HPDE6-E6E7 (cell line): ENCODE measurements around the gene ZBTB40.

Source experiments
- DNase-seq: peaks from one replicate; pipeline ENCODE4 v3.0.0; 2011; ENCODE audit warnings: missing footprints; ENCODE audit errors: extremely low spot score

Gene ZBTB40

DNA sequence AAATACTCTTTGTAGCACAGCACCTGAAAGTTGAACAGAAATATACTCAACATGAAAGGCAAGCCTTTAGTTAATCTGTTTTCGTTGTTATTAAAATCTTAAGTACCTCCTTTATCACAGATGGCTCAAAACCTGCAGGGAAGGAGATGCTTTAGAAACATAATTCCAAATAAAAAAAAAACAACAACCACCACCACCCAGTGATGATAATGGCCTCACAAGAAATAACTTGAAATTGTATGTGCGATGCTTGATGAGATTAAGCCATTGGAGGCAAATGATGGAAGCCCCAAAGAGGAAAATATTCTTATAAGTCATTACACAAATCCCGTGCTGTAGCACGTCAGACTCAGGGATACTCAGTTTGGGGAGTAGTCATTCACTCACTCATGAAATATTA is 24.9 kb upstream of the ZBTB40 start:
- no peak for DNase-seq

- DNase-seq, result no peak
These were observed 23.0 kb upstream of the ZBTB40 start for GRCh38 chr1:22428672-22429071.

DNA sequence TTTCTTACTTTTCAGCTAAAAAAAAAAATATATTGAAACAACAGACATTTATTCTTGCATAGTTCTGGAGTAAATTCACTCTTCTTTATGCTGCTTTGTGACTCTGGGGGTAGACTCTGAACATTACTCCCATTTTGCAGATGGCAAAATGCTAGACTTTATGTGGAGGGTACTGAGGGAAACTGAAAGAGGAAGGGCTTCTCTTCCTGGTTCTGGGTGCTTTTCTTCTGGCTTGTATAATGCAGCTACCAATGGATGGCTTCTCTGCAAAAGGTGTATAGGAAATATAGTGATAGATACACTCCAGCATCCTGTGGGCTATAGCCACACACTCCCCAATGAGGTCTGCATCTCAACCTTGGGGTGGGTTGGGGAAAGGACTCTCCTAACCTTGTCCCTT is 19.7 kb upstream of the ZBTB40 start:
- DNase-seq, result no peak

- no peak for DNase-seq
These were observed 16.9 kb upstream of the ZBTB40 start for GRCh38 chr1:22434717-22435116.

- DNase-seq, result no peak
These were observed 14.7 kb upstream of the ZBTB40 start for GRCh38 chr1:22436948-22437347.

DNA sequence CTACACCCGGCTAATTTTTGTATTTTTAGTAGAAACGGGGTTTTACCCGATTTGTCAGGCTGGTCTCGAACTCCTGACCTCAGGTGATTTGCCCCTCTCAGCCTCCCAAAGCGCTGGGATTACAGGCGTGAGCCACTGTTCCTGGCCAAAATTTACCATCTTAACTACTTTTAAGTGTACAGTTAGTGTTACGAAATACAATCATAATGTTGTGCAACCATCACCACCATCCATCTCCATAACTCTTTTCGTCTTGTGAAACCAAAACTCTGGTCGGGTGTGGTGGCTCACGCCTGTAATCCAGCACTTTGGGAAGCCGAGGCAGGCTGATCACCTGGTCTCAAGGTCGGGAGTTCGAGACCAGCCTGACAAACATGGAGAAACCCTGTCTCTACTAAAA is 14.1 kb upstream of the ZBTB40 start:
- DNase-seq, result no peak

DNA sequence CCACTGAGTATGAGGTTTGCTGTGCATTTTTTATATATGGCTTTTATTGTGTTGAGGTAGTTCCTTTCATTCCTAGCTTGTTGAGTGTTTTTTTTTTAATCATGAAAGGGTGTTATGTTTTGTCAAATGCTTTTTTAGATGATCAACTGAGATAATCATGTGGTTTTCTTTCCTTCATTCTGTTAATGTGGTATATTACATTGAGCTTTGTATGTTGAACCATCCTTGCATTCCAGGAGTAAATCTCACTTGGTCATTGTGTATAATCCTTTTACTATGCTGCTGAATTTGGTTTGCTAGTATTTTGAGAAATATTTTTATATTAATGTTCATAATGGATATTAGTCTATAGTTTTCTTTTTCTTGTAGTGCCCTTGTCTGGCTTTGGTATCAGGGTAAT is 11.1 kb upstream of the ZBTB40 start:
- DNase-seq, result no peak

GRCh38 chr1:22442212-22442894 is 9.3 kb upstream of the ZBTB40 start:
- DNase-seq, result no peak

- DNase-seq, result no peak
These were observed 8.3 kb upstream of the ZBTB40 start for GRCh38 chr1:22443332-22443731.

DNA sequence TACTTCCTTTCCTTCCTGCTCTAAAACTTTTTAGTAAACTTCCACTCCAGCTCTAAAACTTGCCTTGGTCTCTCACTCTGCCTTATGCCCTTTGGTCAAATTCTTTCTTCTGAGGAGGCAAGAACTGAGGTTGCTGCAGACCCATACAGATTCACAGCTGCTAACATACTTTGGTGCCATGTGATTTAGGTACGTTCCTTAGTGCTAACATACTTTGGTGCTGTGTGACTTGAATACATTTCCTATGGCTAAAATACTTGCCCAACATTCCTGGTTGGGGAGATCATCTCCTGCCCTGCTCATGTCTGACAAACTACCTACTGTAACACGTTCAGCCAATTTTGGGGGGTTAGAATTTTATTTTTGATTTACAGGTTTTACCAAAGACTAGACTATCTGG is 6.8 kb upstream of the ZBTB40 start:
- DNase-seq, result no peak

DNA sequence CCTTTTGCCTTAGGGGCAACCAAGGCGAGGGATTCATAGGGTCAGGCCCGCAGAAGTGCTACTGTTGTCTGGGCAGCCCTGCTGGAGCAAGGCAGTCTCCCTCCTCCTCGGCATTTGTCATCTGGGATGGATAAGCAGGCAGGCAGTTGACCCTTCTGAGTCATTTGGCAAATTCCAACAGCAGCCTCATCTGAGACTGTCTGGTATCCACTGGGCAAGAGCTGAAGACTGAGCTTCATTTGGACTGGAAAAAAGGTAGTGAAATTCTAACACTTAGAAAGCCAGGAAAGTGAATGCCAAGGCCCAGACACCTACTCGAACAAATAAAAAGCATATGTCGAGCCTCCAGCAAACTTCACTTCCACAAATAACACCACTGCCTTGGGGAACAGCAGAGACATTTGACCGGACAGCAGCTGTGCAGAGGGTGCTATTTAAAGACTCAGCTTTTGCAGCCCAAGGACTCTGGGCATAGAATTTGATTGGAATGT is 4.0 kb upstream of the ZBTB40 start:
- peak; percentile 17 for DNase-seq

DNA sequence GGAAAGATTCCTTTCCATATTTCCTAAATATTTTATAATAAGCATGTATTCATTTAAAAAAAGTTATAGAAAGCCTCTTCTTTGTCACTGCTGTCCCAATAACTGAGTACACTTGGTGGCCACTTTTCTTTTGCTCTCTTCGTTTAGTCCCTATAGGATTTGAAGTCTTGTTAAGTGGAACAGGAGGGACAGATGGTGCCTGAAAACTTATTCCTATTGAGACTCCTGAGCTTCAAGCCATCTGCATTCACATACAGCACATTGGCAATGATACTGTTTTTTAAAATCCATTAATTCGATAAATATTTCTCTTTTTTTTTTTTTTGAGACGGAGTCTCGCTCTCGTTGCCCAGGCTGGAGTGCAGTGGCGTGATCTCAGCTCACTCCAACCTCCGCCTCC is 2.0 kb upstream of the ZBTB40 start:
- no peak for DNase-seq

DNA sequence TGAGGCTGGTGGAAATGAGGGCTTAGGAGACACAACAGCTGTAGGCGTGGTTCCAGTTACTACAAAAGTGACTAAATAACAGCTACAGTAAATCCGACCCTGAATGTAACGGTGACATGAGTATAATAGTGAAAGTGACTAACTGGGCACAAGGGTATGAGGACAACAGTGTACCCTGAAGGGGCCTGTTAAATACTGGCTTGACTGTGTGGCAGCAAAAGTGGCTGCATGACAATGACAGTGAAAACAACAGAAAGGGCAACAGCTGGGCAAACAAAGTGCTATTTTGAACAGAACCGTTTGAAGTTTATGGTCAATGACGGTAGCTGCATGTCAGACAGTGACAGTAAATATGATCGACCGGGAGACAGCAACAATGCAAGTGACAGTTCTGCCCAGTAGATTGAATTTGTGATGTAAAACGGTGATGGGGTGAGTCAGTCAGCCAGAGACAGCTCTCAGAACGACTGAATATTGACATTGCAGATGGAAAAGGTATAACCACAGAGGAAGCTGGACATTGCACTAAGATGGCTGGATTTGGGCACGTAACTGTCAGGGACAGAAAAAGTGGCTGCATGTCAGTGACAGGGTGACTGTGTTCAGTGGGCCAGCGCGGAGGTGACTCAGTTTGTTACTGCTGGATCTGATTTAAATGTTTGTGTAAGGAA is 1.2 kb upstream of the ZBTB40 start:
- no peak for DNase-seq

DNA sequence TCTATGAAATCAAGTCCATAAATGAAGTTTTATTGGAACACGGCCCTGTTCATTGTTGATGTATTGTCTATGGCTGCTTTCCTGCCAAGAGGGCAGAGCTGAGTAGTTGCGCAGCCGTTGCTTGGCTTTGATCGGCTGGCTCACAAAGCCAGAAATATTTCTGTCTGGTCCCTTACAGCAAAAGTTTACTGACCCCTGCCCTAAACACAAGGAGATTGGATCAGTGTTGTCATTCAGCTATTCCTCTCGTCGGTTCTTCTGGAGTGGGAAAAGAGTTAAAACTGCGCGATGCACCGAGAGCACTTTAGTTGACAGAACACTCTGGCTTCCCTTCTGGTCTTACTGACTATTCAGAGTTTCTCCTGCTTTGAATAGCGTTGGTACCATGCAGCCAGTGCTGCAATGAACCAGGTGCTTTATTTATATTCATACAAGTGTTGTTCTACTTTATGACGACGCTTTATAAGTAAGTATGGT is 868 bp downstream of the ZBTB40 start:
- DNase-seq, result peak; percentile 13

DNA sequence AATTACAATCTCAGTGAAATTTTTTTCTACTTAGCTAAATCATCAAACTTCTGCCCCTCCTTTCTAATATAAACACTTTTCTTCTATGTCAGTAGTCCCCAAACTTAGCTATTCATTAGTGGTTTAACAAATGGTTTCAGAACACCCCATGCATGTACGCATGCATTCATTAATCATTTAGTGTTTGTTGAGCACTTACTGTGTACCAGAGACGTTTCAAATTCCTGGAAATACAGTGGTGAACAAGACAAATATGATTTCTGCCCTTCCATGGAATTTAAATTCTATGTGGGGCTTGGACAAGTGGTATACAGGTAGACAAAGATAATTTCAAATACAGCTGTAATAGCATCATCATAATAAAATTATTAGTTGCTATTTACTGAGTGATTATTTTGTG is 1.5 kb downstream of the ZBTB40 start:
- no peak for DNase-seq

DNA sequence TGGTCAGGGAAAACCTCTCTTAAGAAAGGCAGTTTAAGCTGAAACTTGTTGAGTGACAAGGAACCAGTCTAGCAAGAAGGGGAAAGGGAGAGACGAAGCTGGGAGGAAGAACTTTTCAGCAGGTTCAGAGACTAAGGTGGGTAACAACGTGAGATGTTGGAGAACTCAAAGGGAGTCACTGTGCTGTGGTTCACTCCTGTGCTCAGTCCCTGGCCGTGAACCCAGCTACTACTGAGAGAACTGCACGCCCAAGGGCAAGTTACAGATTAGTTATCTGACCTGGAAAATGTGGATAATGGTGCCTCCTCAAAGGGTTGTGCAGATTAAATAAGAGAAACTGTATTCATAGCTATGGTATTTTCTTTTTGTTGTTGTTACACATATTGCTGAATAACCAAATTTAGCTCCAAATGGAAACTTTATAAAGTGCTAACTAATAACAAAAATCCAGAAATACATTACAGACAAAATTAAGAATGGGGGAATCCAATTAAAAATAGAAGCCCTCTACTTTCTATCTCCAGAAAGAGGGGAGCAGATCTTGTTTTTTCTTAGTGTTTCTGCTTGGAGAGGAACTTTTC is 2.9 kb downstream of the ZBTB40 start:
- no peak for DNase-seq

- DNase-seq, result no peak
These were observed 5.7 kb downstream of the ZBTB40 start for GRCh38 chr1:22457345-22457744.

GRCh38 chr1:22457836-22458235 is 6.2 kb downstream of the ZBTB40 start:
- no peak for DNase-seq

DNA sequence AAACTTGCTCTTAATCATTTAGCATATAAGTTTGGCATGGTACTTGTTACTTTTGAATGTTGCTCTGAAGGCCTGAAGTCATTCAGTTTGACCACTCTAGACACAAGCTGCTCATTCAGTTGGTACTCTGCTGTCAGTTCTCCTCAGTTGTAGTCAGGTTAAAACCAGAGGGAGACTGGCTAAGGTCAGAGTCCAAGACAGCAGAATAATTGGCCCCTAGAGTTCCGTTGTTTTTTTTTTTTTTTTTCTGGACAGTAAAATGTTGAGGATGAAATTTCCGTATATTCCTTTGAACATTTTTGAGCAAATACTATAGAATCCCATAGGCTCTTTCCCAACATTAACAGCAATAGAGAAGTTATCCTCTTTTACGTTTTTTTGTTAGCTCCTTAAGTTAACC is 9.4 kb downstream of the ZBTB40 start:
- DNase-seq, result no peak

GRCh38 chr1:22461678-22462527 is 10.3 kb downstream of the ZBTB40 start:
- no peak for DNase-seq

DNA sequence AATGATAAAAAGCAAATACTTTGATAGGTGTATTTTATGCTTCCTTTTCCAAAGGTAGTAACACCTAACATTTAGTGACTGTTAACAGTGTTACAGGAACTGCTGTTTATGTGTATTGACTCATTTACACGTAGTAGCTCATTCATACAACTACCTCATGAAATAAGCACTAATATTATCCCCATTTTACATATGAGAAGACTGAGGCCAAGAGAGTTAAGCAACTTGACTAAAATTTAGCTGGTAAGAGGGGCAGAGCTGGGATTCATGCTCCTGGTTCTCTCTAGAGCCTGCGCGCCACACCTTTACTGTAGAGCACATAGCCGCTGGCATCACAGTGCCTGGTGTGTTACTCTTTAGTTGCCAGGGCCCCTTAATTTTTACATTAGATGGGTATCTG is 11.3 kb downstream of the ZBTB40 start:
- DNase-seq, result no peak

DNA sequence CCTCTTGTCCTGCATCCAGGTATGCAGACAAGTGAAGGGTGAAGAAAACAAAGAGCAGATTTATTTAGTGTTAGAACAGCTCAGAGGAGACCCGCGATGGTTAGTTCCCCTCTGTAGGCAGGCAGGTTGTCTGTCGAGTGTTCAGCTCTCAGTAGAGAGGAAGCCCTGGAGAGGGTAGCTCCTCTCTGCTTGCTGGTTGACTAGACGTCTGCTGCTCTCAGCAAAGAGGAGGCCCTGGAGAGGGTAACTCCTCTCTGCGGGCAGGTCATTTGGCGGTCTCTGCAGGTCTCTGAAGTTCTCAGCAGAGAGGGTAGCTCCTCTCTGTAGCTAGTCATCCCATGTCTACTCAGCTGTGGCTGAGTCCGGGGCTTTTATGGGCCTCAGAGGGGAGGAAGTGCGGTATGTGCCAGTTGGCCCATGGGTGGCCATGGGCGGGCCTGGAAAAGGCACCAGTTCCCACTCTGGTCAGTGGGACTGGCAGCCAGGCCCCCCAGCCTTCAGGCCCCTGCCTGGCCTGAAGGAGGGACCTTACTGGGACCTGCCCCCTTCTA is 13.4 kb downstream of the ZBTB40 start:
- DNase-seq, result no peak
